Astrocyte (in vitro differentiated cells and primary cell): ENCODE measurements around the gene PGF. TPM values are rescaled to one million over a fixed set of nuclear protein-coding genes. Genes with fewer than 3 reads are reported as not detected.

ENCODE experiments used
- DNase-seq: peaks from one replicate; pipeline ENCODE4 v3.0.0-alpha.2; 2010; ENCODE audit warnings: low read depth
- FAIRE-seq: peaks from 2 replicates; lab custom pipeline; 2011; peaks lifted over from hg19 to GRCh38; lab: Jason Lieb, UNC
- H2AFZ ChIP-seq: 2 replicates; pipeline ENCODE4 v1.6.0; 2012; ENCODE audit warnings: low read depth, low read length, inconsistent platforms
- H3K27ac ChIP-seq: 2 replicates; pipeline ENCODE4 v1.5.1; 2011; ENCODE audit warnings: low read depth, low read length, inconsistent platforms
- H3K27me3 ChIP-seq: 2 replicates; pipeline ENCODE4 v1.6.0; 2011; ENCODE audit warnings: low read length, inconsistent platforms; ENCODE audit not compliant: insufficient read depth
- H3K36me3 ChIP-seq: 2 replicates; pipeline ENCODE4 v1.5.1; 2011; ENCODE audit warnings: low read length, inconsistent platforms; ENCODE audit not compliant: insufficient read depth
- H3K4me1 ChIP-seq: 2 replicates; pipeline ENCODE4 v1.5.1; 2011; ENCODE audit warnings: low read length, inconsistent platforms; ENCODE audit not compliant: insufficient read depth
- H3K4me2 ChIP-seq: 2 replicates; pipeline ENCODE4 v1.6.0; 2012; ENCODE audit warnings: low read length, inconsistent platforms
- H3K4me3 ChIP-seq: 2 replicates; pipeline ENCODE4 v1.5.1; 2011; ENCODE audit warnings: low read depth, mild to moderate bottlenecking, low read length, inconsistent platforms; ENCODE audit not compliant: insufficient read depth
- H3K79me2 ChIP-seq: 2 replicates; pipeline ENCODE4 v1.6.0; 2012; ENCODE audit warnings: mild to moderate bottlenecking, low read length, inconsistent platforms; ENCODE audit not compliant: insufficient read depth
- H3K9ac ChIP-seq: 2 replicates; pipeline ENCODE4 v1.6.0; 2012; ENCODE audit warnings: mild to moderate bottlenecking, low read length, inconsistent platforms
- H3K9me3 ChIP-seq: 2 replicates; pipeline ENCODE4 v1.5.1; 2012; ENCODE audit warnings: low read depth, mild to moderate bottlenecking, low read length, inconsistent platforms; ENCODE audit not compliant: insufficient read depth
- H4K20me1 ChIP-seq: 2 replicates; pipeline ENCODE4 v1.6.0; 2012; ENCODE audit warnings: low read length, inconsistent platforms; ENCODE audit not compliant: insufficient read depth
- H3K27ac Mint-ChIP-seq: one replicate; pipeline ENCODE4 v1.8.0; 2021; ENCODE audit warnings: mild to moderate bottlenecking, mixed read lengths; ENCODE audit not compliant: unreplicated experiment
- H3K27me3 Mint-ChIP-seq: one replicate; pipeline ENCODE4 v1.8.0; 2021; ENCODE audit warnings: low read depth, mixed read lengths; ENCODE audit not compliant: unreplicated experiment
- H3K36me3 Mint-ChIP-seq: one replicate; pipeline ENCODE4 v1.8.0; 2021; ENCODE audit warnings: low read depth, mixed read lengths; ENCODE audit not compliant: unreplicated experiment
- H3K4me1 Mint-ChIP-seq: one replicate; pipeline ENCODE4 v1.8.0; 2021; ENCODE audit warnings: low read depth, mixed read lengths; ENCODE audit not compliant: unreplicated experiment
- H3K4me3 Mint-ChIP-seq: one replicate; pipeline ENCODE4 v1.8.0; 2021; ENCODE audit warnings: mild to moderate bottlenecking, moderate library complexity, mixed read lengths; ENCODE audit not compliant: unreplicated experiment
- H3K9me3 Mint-ChIP-seq: one replicate; pipeline ENCODE4 v1.8.0; 2021; ENCODE audit warnings: mild to moderate bottlenecking, mixed read lengths; ENCODE audit not compliant: unreplicated experiment
- EZH2 ChIP-seq: IDR thresholded peaks from 2 replicates; pipeline ENCODE4 v1.6.1; 2012; ENCODE audit warnings: mild to moderate bottlenecking, low read length, inconsistent platforms; ENCODE audit not compliant: insufficient read depth
- total RNA-seq: library from RNA; stranded (reverse); gene quantifications from 2 replicates; pipeline ENCODE4 v1.2.1, GENCODE V29; 2021
- TF ChIP-seq, protein P1 (sequence below): IDR thresholded peaks from 2 replicates; pipeline ENCODE4 v1.5.1; 2011; ENCODE audit warnings: low read depth, mild to moderate bottlenecking, inconsistent platforms, low read length, moderate library complexity; ENCODE audit not compliant: insufficient read depth

Gene PGF
- total RNA-seq, 1 donor from 2014 or later, result 3.5 TPM

DNA sequence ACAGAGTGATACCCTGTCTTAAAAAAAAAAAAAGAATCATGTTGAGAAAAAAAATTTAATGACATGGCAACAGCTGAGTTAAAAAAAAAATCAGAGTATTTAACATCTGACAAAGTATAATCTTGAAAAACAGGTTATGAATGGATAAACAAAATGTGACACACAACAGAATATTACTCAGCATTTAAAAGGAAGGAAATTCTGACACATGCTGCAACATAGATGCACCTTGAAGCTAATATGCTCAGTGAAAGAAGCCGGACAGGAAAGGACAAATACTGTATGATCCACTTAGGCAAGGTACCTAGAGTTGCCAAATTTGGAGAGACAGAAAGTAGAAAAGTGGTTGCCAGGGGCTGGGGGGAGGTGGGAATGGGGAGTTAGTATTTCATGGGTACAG, 27.9 kb upstream of the PGF start:
- Histone ChIP-seq H3K4me2 (no peak overlapping the region), H3K9ac (no peak overlapping the region), H3K4me1 (peaks cover 28% of the 10 kb centered on the region), H3K27me3 (no peaks in the 10 kb centered on the region), H3K9me3 (no peaks in the 10 kb centered on the region), H2AFZ (no peak overlapping the region), H3K36me3 (no peaks in the 10 kb centered on the region), H4K20me1 (no peaks in the 10 kb centered on the region), H3K4me3 (no peak overlapping the region), H3K79me2 (no peaks in the 10 kb centered on the region), H3K27ac (no peak overlapping the region)
- H3K27ac Mint-ChIP-seq, result no peak overlapping the region
- H3K4me1 Mint-ChIP-seq, result peaks cover 14% of the 10 kb centered on the region
- FAIRE-seq (no peak), DNase-seq (no peak)
- TF ChIP-seq, protein P1, sequence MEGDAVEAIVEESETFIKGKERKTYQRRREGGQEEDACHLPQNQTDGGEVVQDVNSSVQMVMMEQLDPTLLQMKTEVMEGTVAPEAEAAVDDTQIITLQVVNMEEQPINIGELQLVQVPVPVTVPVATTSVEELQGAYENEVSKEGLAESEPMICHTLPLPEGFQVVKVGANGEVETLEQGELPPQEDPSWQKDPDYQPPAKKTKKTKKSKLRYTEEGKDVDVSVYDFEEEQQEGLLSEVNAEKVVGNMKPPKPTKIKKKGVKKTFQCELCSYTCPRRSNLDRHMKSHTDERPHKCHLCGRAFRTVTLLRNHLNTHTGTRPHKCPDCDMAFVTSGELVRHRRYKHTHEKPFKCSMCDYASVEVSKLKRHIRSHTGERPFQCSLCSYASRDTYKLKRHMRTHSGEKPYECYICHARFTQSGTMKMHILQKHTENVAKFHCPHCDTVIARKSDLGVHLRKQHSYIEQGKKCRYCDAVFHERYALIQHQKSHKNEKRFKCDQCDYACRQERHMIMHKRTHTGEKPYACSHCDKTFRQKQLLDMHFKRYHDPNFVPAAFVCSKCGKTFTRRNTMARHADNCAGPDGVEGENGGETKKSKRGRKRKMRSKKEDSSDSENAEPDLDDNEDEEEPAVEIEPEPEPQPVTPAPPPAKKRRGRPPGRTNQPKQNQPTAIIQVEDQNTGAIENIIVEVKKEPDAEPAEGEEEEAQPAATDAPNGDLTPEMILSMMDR, result no peak
- no peak for TF ChIP-seq EZH2
- H3K4me3 Mint-ChIP-seq, result no peak overlapping the region
- H3K36me3 Mint-ChIP-seq, result no peaks in the 10 kb centered on the region
- peaks cover 4% of the 10 kb centered on the region for H3K27me3 Mint-ChIP-seq
- no peaks in the 10 kb centered on the region for H3K9me3 Mint-ChIP-seq

DNA sequence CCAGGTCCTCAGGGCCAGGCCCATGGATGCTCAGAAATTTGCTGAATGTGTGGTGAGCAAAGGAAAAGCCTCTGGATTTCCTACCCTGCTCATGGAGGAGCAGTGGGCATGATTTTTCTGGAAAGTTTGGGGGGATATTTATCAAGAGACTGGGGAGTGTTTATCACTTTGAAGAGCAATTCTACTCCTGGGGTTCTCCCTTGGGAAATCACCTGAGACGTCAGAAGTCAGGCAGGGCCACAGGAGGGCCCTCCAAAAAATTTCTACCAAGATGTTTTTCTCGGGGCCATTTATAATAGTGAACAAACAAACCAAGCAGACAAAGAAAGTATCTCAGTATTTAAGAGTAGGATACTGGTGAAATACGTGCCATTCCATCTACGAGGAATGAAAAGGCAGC, 27.3 kb upstream of the PGF start:
- no peak for DNase-seq
- no peak for TF ChIP-seq EZH2
- Histone ChIP-seq H3K9me3 (no peaks in the 10 kb centered on the region), H3K27me3 (no peaks in the 10 kb centered on the region), H3K79me2 (no peaks in the 10 kb centered on the region), H3K36me3 (no peaks in the 10 kb centered on the region), H3K27ac (no peak overlapping the region), H2AFZ (no peak overlapping the region), H3K4me1 (peaks cover 23% of the 10 kb centered on the region), H3K4me2 (no peak overlapping the region), H3K9ac (no peak overlapping the region), H4K20me1 (no peaks in the 10 kb centered on the region), H3K4me3 (no peak overlapping the region)
- Mint-ChIP-seq H3K4me3 (no peak overlapping the region), H3K27ac (no peak overlapping the region), H3K27me3 (peaks cover 4% of the 10 kb centered on the region), H3K4me1 (peaks cover 9% of the 10 kb centered on the region), H3K9me3 (no peaks in the 10 kb centered on the region), H3K36me3 (no peaks in the 10 kb centered on the region)
- FAIRE-seq, result no peak

DNA sequence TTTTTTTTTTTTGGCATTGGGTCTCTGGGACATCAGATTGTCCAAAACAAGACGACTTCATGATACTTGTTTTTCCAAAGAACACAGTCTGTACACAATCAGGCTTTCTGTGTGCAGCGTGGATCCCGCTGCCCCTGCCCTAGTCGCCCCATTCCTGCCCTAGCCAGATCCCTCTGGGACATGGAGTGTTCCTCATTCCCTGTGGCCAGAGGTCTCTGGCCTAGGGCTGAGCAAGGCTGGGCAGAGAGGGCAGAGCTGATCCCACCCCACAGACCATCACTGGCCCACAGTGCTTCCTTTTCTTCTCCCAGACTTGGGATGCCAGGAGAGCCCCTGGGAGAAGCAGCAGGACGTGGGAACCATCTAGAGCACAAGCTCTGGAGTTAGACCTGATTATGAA, 26.4 kb upstream of the PGF start:
- Mint-ChIP-seq H3K36me3 (no peaks in the 10 kb centered on the region), H3K9me3 (no peaks in the 10 kb centered on the region), H3K4me3 (no peak overlapping the region), H3K27me3 (peaks cover 4% of the 10 kb centered on the region), H3K27ac (no peak overlapping the region), H3K4me1 (peaks cover 9% of the 10 kb centered on the region)
- H3K4me2 ChIP-seq, result peak overlapping the region; percentile 51
- FAIRE-seq (no peak), DNase-seq (no peak)
- no peak overlapping the region for H3K27ac ChIP-seq
- H3K79me2 ChIP-seq, result no peaks in the 10 kb centered on the region
- H3K9ac ChIP-seq, result no peak overlapping the region
- TF ChIP-seq, protein P1, result no peak
- TF ChIP-seq EZH2, result no peak
- no peaks in the 10 kb centered on the region for H3K36me3 ChIP-seq
- no peak overlapping the region for H3K4me3 ChIP-seq
- no peak overlapping the region for H2AFZ ChIP-seq
- H3K27me3 ChIP-seq, result no peaks in the 10 kb centered on the region
- no peaks in the 10 kb centered on the region for H4K20me1 ChIP-seq
- H3K4me1 ChIP-seq, result peaks cover 22% of the 10 kb centered on the region
- no peaks in the 10 kb centered on the region for H3K9me3 ChIP-seq
